ENCODE measurements around the gene ASB5.

The ASB5 gene

DNA sequence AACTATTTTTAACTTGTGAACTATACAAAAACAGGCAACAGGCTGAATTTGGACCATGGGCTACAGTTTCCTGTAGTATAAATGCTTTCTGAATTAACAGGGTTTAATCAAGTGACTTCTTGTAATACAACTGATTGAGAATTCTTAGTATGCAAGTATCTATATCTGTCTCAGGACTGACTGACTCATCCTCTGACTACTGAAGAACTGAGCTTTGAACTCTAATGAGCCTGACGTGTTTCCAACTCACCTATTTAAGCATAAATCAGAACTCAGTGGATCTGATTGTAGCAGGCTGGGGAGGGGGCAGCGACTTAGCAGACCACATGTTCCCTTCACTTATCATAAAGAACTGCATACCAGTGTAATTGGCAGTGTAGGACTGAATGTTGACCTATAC lies 81.4 kb downstream of the ASB5 start:
- no peak overlapping the region for H3K4me3 ChIP-seq (replicated peaks in 1 of 2; ENCODE audit: low read depth in 2 of 2, low read length in 2 of 2)
- DNase-seq (ENCODE audit: low read depth in 2 of 2), result peak in 1 of 2 donors; percentile 62
- TF ChIP-seq, protein P1, sequence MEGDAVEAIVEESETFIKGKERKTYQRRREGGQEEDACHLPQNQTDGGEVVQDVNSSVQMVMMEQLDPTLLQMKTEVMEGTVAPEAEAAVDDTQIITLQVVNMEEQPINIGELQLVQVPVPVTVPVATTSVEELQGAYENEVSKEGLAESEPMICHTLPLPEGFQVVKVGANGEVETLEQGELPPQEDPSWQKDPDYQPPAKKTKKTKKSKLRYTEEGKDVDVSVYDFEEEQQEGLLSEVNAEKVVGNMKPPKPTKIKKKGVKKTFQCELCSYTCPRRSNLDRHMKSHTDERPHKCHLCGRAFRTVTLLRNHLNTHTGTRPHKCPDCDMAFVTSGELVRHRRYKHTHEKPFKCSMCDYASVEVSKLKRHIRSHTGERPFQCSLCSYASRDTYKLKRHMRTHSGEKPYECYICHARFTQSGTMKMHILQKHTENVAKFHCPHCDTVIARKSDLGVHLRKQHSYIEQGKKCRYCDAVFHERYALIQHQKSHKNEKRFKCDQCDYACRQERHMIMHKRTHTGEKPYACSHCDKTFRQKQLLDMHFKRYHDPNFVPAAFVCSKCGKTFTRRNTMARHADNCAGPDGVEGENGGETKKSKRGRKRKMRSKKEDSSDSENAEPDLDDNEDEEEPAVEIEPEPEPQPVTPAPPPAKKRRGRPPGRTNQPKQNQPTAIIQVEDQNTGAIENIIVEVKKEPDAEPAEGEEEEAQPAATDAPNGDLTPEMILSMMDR (IDR thresholded peaks at IDR 0.05; ENCODE audit: low read depth, low read length), result no peak

DNA sequence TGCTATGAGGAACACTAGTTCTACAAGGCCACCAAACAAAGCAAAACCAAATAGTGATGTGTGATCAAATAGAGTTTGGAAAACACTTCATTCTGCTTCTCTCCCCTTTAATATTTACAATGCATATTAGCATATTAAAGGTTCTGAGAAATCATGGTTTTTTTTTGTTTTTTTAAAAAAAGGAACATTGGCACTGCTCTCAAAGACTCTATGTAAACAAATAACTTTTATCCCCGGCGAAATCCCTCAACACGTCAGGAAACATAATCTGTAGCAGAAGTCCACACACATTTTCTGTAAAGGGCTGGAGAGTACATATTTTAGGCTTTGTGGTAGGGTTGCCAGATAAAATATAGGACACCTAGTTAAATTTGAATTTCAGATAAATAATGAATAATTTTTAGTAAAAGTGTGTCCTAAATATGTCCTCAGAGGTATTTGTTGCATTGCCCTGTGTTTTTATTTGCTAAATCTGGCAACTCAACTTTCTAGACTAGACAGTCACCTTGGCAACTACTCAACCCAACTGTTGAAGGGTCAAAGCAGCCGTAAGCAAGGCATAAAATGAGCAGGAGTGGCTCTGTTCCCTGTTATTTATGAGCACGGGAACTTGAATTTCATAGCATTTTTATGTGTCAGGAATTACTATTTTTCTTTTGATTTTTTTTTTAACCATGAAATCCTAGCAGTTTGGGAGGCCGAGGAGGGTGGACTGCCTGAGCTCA lies 82.2 kb downstream of the ASB5 start:
- H3K4me3 ChIP-seq (replicated peaks in 1 of 2; ENCODE audit: low read depth in 2 of 2, low read length in 2 of 2), result no peak overlapping the region
- peak in 1 of 2 donors; percentile 23 for DNase-seq (ENCODE audit: low read depth in 2 of 2)
- TF ChIP-seq, protein P1 (IDR thresholded peaks at IDR 0.05; ENCODE audit: low read depth, low read length), result no peak

DNA sequence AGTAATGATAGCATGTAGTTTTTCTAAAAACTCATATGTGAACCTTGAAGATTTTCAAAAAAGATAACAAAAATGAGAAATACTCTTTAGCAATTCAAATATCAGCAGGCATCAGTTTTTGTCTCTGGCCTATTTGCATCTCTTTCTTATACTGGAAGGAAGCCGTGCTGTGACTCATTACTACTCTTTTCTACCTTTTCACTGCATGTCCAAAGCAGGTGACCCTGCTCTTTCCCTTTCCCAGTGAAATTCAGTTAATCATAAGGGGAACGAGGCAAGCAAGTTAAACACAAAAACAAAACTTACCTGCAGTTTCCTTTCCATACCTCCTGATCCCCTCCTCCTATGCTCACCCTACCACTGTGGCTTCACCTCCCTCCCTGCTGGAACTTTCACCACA lies 83.0 kb downstream of the ASB5 start:
- TF ChIP-seq, protein P1 (IDR thresholded peaks at IDR 0.05; ENCODE audit: low read depth, low read length), result no peak
- H3K4me3 ChIP-seq (replicated peaks in 1 of 2; ENCODE audit: low read depth in 2 of 2, low read length in 2 of 2), result no peak overlapping the region
- DNase-seq (ENCODE audit: low read depth in 2 of 2), result no peak

DNA sequence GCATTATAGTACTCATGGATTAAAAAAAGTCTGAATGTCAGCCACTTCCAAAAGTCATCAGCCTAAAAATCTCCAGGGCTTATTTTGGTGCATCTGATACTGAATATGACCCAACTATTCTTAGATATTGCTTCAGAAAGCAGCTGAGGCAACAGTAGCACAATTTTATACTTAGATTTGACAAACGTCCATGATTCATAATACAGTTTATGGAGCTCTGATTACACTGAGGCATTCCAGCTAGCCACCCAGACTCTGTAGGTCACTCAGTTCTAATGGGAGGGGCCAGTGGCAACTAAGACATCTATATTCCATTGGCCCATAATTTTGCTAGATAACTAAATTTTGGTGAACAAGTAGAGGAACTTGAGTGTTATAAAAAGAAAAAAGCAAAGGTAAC lies 84.0 kb downstream of the ASB5 start:
- H3K4me3 ChIP-seq (replicated peaks in 1 of 2; ENCODE audit: low read depth in 2 of 2, low read length in 2 of 2), result no peak overlapping the region
- peak; percentile 39 to 83 for DNase-seq (ENCODE audit: low read depth in 2 of 2)
- TF ChIP-seq, protein P1 (IDR thresholded peaks at IDR 0.05; ENCODE audit: low read depth, low read length), result no peak

Measured in cardiac fibroblast (primary cell).